ENCODE results near the gene NAGS. TPM values are rescaled to one million over a fixed set of nuclear protein-coding genes. Genes with fewer than 3 reads are reported as not detected.

Gene NAGS
- total RNA-seq, 1 donor from 2014 or later = 1.0 TPM

DNA sequence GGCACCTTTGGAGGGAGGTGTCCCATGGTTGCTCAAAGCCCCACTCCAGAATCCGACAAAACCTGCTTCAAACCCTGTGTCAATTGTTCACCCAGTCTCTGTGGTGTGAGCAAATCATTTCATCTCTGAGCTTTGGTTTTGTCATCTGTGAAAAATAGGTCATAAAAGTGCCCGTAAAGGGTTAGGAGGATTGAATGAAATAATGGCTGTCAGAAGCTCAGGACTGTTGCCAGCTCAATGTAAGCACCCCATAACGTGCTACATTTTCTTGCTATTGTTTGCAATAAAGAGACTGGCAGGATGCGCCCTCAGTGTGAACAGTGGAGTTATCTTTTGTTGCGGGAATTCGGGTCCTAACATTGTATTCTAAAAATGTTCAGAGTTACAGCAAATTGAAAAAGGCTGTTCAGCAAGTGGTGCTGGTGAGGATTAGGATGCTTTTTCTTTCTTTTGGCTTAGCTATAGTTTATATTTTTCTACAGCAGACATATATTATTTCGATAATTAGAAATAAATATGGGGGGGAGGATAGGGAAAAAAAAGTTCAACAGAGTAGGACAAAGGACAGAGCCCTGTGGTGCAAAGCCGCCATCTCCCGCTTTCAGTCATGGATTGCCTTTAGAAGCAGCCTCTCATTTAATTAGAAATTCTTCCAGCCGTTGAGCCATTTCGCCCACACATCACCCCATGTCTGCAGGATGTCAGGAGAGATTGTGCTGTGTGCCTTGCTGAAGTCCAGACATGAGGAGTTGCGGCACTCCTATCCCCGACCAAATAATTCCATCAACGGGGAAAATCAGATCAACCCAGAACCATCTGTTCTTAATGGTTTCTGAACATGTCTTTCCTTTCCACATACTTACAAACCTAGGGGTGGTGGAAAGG, 29.8 kb upstream of the NAGS start:
- POLR2A ChIA-PET = no interaction called here
- Mint-ChIP-seq H3K27me3 (peaks cover 11% of the 10 kb centered on the region), H3K27ac (no peak overlapping the region), H3K4me1 (no peaks in the 10 kb centered on the region), H3K36me3 (ENCODE audit: low read depth) (no peaks in the 10 kb centered on the region), H3K4me3 (no peak overlapping the region), H3K9me3 (no peaks in the 10 kb centered on the region)
- TF ChIP-seq, protein P1, sequence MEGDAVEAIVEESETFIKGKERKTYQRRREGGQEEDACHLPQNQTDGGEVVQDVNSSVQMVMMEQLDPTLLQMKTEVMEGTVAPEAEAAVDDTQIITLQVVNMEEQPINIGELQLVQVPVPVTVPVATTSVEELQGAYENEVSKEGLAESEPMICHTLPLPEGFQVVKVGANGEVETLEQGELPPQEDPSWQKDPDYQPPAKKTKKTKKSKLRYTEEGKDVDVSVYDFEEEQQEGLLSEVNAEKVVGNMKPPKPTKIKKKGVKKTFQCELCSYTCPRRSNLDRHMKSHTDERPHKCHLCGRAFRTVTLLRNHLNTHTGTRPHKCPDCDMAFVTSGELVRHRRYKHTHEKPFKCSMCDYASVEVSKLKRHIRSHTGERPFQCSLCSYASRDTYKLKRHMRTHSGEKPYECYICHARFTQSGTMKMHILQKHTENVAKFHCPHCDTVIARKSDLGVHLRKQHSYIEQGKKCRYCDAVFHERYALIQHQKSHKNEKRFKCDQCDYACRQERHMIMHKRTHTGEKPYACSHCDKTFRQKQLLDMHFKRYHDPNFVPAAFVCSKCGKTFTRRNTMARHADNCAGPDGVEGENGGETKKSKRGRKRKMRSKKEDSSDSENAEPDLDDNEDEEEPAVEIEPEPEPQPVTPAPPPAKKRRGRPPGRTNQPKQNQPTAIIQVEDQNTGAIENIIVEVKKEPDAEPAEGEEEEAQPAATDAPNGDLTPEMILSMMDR (IDR thresholded peaks at IDR 0.05) = no peak
- ATAC-seq (ENCODE audit: low read depth) (no peak), DNase-seq (no peak)
- CTCF ChIA-PET = no interaction called here
- intact Hi-C loops (cut with micrococcal nuclease) = no loop called here

DNA sequence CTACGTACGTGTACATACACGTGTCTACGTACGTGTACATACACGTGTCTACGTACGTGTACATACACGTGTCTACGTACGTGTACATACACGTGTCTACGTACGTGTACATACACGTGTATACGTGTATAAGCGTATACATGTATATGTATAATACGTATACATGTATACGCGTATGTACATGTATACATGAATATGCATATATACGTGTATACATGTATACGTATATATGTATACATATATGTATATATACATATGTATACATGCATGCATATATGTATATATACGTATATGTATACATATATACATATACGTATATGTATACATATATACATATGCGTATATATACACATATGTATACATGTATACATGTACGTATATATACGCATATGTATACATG, 28.5 kb upstream of the NAGS start:
- DNase-seq (no peak), ATAC-seq (ENCODE audit: low read depth) (no peak)
- no peak overlapping the region for H3K27ac Mint-ChIP-seq
- no peak overlapping the region for H3K4me3 Mint-ChIP-seq
- no peaks in the 10 kb centered on the region for H3K4me1 Mint-ChIP-seq
- CTCF ChIA-PET = no interaction called here
- POLR2A ChIA-PET = no interaction called here
- H3K27me3 Mint-ChIP-seq = peaks cover 11% of the 10 kb centered on the region
- TF ChIP-seq, protein P1 (IDR thresholded peaks at IDR 0.05) = no peak
- H3K36me3 Mint-ChIP-seq (ENCODE audit: low read depth) = no peaks in the 10 kb centered on the region
- no peaks in the 10 kb centered on the region for H3K9me3 Mint-ChIP-seq
- intact Hi-C loops (cut with micrococcal nuclease) = no loop called here

DNA sequence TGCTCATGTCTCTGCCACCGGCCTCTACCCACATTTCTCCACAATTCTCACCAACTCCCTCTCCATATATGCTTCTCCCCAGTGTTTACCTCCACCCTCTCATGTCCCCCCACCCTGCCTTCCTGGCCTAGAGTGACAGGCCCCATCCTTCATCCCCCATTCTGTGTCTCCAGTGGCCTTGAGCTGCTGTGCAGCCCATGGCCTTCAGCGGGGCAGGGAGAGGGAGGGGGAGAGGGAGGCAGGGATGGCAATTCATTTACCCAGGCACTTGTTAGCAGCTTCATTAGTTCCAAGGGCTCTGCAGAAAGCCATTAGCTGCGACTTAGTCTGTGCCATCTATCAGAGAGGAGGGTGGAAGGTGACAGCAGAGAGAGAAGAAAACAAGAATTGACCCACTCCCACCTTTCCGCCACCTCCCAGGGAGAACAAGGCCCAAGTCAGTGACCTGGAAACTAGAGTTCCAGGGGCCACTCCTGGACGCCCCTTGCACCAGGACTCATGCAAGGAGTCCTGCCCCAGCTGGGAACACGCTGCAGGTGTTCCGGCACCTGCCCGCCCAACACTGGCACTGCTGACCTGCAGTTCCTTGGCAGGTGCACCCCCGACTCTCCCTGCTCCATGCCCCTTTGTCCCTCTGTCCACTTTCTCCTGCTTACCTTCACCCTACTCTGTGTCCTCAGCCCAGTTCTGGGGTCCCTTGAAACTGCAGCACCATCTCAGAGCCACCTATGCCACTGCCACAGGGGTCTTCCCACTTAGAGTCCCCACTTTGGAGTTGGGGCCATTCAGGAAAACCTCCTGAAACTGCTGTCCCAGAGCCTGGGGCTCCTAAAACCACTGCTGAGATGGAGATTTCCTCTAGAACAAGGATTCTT, 27.2 kb upstream of the NAGS start:
- Mint-ChIP-seq H3K36me3 (ENCODE audit: low read depth) (no peaks in the 10 kb centered on the region), H3K27ac (no peak overlapping the region), H3K27me3 (peaks cover 13% of the 10 kb centered on the region), H3K4me3 (no peak overlapping the region), H3K4me1 (no peaks in the 10 kb centered on the region), H3K9me3 (no peaks in the 10 kb centered on the region)
- DNase-seq = no peak
- POLR2A ChIA-PET = no interaction called here
- no peak for ATAC-seq (ENCODE audit: low read depth)
- intact Hi-C loops (cut with micrococcal nuclease) = no loop called here
- CTCF ChIA-PET = no interaction called here
- TF ChIP-seq, protein P1 (IDR thresholded peaks at IDR 0.05) = no peak

DNA sequence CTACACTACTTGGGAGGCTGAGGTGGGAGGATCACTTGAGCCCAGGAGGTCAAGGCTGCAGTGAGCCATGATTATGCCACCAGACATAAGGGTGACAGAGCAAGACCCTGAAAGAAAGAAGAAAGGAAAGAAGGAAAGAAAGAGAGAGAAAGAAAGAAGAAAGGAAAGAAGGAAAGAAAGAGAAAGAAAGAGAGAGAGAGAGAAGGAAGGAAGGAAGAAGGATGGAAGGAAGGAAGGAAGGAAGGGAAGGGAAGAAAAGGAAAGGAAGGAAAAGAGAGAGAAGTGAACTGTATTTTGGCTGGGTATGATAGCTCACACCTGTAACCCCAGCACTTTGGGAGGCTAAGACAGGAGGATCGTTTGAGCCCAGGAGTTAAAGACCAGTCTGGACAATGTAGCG, 26.3 kb upstream of the NAGS start:
- ATAC-seq (ENCODE audit: low read depth) = no peak
- ChIA-PET CTCF (no interaction called here), POLR2A (no interaction called here)
- Mint-ChIP-seq H3K27me3 (peaks cover 20% of the 10 kb centered on the region), H3K9me3 (no peaks in the 10 kb centered on the region), H3K27ac (no peak overlapping the region), H3K4me1 (no peaks in the 10 kb centered on the region), H3K36me3 (ENCODE audit: low read depth) (no peaks in the 10 kb centered on the region), H3K4me3 (no peak overlapping the region)
- TF ChIP-seq, protein P1 (IDR thresholded peaks at IDR 0.05) = no peak
- DNase-seq = no peak
- intact Hi-C loops (cut with micrococcal nuclease) = no loop called here

DNA sequence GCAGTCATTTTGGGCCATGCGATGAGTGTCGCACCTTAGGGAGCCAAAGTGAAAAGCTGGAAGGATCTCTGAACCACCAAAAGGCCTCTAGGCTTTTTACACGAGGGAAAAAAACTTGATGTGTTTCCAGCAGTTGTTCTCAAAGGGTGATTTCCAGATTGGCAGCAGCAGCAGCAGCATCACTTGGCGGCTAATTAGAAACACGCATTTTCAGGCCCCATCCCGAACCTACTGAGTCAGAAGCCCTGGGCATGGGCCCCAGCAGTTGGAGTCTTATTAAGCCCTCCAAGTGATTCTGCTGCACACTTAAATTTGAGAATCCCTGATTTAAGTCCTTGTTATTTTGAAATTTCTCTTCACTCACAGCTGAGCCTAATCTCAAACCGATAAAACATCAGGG, 25.4 kb upstream of the NAGS start:
- POLR2A ChIA-PET = no interaction called here

More for the DNA sequence above, 25.4 kb upstream of the NAGS start:
- no peak for ATAC-seq (ENCODE audit: low read depth)
- Mint-ChIP-seq H3K4me3 (no peak overlapping the region), H3K4me1 (peaks cover 1% of the 10 kb centered on the region), H3K27ac (no peak overlapping the region), H3K36me3 (ENCODE audit: low read depth) (no peaks in the 10 kb centered on the region), H3K9me3 (no peaks in the 10 kb centered on the region), H3K27me3 (peaks cover 22% of the 10 kb centered on the region)
- no peak for DNase-seq
- CTCF ChIA-PET = interaction anchor here (0.6 to 1.0 kb wide), 2 partner anchors 35 to 213 kb away, joined by 3 to 4 read pairs; no protein-coding TSS in a partner anchor
- TF ChIP-seq, protein P1 (IDR thresholded peaks at IDR 0.05) = no peak
- intact Hi-C loops (cut with micrococcal nuclease) = no loop called here
